Body of pancreas (tissue), 4 donors: ENCODE data around the gene ERV3-1.
A peak's percentile ranks its signal among the peaks of the same experiment; 100 is the strongest.

Source experiments
- POLR2A ChIP-seq, 3 donors: fragments of 450-650 bp; IDR thresholded peaks; one replicate each; pipeline ENCODE4 v1.6.1; 2016; ENCODE audit warnings: antibody characterized with exemption in 3 of 3, mild to moderate bottlenecking in 2 of 3
- TF ChIP-seq, protein P1 (sequence below), 7 experiments: fragments of 450-650 bp in 4 of 7; fragments of 200-600 bp in 3 of 7; sonication (generic) in 3 of 7; IDR thresholded peaks; one replicate each; pipeline ENCODE4 v1.5.1; 2016 to 2019; ENCODE audit warnings: antibody characterized with exemption in 7 of 7

DNA sequence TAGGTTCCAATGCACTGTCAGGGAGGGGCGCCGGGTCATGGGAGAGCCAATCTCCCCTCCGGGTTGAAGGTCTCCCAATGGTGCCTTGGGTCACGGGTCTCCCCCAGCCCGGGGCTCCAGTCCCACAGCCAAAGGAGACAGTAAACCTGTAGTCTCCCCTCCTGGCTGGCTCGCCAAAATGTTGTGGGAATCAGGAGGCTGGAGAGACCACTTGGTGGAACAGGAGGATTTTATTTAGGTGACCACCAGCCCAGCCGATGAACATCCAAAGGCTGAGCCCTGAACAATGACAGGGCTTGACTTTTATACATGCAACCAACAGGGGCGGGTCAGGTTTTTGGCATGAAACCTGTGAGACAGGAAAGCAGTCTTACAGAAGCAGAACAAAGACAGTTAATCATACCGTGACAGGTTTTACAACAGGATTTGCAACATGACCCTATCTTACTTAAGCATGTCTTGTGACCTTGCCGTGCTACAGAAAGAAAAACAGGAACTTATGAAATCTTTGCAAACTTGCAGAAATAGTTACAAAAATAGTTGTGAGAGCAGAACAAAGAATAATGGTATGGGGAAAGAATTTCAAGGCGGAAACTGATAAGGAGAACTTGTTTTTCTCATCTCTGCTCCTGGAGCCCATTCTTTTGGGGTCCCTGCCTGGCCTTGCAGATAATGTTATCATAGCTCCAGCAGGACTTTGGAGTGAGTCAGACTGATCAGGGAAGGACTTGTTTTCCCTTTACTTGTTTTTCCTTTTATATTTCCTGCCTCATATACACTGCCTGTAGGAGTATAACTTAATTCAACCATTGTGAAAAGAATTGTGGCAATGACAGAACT lies 7.1 kb downstream of the ERV3-1 start:
- TF ChIP-seq, protein P1, sequence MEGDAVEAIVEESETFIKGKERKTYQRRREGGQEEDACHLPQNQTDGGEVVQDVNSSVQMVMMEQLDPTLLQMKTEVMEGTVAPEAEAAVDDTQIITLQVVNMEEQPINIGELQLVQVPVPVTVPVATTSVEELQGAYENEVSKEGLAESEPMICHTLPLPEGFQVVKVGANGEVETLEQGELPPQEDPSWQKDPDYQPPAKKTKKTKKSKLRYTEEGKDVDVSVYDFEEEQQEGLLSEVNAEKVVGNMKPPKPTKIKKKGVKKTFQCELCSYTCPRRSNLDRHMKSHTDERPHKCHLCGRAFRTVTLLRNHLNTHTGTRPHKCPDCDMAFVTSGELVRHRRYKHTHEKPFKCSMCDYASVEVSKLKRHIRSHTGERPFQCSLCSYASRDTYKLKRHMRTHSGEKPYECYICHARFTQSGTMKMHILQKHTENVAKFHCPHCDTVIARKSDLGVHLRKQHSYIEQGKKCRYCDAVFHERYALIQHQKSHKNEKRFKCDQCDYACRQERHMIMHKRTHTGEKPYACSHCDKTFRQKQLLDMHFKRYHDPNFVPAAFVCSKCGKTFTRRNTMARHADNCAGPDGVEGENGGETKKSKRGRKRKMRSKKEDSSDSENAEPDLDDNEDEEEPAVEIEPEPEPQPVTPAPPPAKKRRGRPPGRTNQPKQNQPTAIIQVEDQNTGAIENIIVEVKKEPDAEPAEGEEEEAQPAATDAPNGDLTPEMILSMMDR (IDR thresholded peaks at IDR 0.05): peak in 1 of 7 experiments; percentile 19
- TF ChIP-seq POLR2A (IDR thresholded peaks at IDR 0.05): peak in 1 of 3 donors; percentile 38
